Ishikawa (cell line): ENCODE data around the gene SLC22A17.

Experiments used
- CEBPB ChIP-seq: IDR thresholded peaks from 2 replicates; pipeline ENCODE4 v1.6.1; 2012
- CREB1 ChIP-seq: IDR thresholded peaks from 2 replicates; pipeline ENCODE4 v1.6.1; 2012; ENCODE audit warnings: low read depth
- EGR1 ChIP-seq: IDR thresholded peaks from 2 replicates; pipeline ENCODE4 v1.6.1; 2012
- EP300 ChIP-seq: IDR thresholded peaks from 2 replicates; pipeline ENCODE4 v1.6.1; 2012; ENCODE audit warnings: borderline replicate concordance
- FOXM1 ChIP-seq: IDR thresholded peaks from 2 replicates; pipeline ENCODE4 v1.6.1; 2012; ENCODE audit warnings: low read depth, borderline replicate concordance
- MAX ChIP-seq: IDR thresholded peaks from 2 replicates; pipeline ENCODE4 v1.6.1; 2012
- NFIC ChIP-seq: IDR thresholded peaks from 2 replicates; pipeline ENCODE4 v1.6.1; 2012
- RAD21 ChIP-seq: IDR thresholded peaks from 2 replicates; pipeline ENCODE4 v1.6.1; 2012; ENCODE audit warnings: low read depth
- TAF1 ChIP-seq: IDR thresholded peaks from 2 replicates; pipeline ENCODE4 v1.6.1; 2012; ENCODE audit warnings: low read depth, mild to moderate bottlenecking
- TEAD4 ChIP-seq: IDR thresholded peaks from 2 replicates; pipeline ENCODE4 v1.6.1; 2012
- YY1 ChIP-seq: IDR thresholded peaks from 2 replicates; pipeline ENCODE4 v1.6.1; 2012; ENCODE audit warnings: low read depth
- ZBTB7A ChIP-seq: IDR thresholded peaks from 2 replicates; pipeline ENCODE4 v1.6.1; 2012; ENCODE audit warnings: low read depth
- TF ChIP-seq, protein P1 (sequence below): IDR thresholded peaks from 2 replicates; pipeline ENCODE4 v1.6.1; 2012
- TF ChIP-seq, protein P2 (sequence below): IDR thresholded peaks from 2 replicates; pipeline ENCODE4 v1.6.1; 2012; ENCODE audit warnings: low read depth, mild to moderate bottlenecking

GRCh38 chr14:23358042-23358441 lies 5.4 kb upstream of the SLC22A17 start:
- TF ChIP-seq CEBPB = no peak
- TF ChIP-seq, protein P1, sequence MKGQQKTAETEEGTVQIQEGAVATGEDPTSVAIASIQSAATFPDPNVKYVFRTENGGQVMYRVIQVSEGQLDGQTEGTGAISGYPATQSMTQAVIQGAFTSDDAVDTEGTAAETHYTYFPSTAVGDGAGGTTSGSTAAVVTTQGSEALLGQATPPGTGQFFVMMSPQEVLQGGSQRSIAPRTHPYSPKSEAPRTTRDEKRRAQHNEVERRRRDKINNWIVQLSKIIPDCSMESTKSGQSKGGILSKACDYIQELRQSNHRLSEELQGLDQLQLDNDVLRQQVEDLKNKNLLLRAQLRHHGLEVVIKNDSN = no peak
- TF ChIP-seq CREB1 = no peak
- no peak for TF ChIP-seq YY1
- TF ChIP-seq EP300 = no peak
- no peak for TF ChIP-seq TAF1
- TF ChIP-seq FOXM1 = no peak
- TF ChIP-seq MAX = no peak
- TF ChIP-seq NFIC = no peak
- no peak for TF ChIP-seq EGR1
- TF ChIP-seq RAD21 = no peak
- TF ChIP-seq, protein P2, sequence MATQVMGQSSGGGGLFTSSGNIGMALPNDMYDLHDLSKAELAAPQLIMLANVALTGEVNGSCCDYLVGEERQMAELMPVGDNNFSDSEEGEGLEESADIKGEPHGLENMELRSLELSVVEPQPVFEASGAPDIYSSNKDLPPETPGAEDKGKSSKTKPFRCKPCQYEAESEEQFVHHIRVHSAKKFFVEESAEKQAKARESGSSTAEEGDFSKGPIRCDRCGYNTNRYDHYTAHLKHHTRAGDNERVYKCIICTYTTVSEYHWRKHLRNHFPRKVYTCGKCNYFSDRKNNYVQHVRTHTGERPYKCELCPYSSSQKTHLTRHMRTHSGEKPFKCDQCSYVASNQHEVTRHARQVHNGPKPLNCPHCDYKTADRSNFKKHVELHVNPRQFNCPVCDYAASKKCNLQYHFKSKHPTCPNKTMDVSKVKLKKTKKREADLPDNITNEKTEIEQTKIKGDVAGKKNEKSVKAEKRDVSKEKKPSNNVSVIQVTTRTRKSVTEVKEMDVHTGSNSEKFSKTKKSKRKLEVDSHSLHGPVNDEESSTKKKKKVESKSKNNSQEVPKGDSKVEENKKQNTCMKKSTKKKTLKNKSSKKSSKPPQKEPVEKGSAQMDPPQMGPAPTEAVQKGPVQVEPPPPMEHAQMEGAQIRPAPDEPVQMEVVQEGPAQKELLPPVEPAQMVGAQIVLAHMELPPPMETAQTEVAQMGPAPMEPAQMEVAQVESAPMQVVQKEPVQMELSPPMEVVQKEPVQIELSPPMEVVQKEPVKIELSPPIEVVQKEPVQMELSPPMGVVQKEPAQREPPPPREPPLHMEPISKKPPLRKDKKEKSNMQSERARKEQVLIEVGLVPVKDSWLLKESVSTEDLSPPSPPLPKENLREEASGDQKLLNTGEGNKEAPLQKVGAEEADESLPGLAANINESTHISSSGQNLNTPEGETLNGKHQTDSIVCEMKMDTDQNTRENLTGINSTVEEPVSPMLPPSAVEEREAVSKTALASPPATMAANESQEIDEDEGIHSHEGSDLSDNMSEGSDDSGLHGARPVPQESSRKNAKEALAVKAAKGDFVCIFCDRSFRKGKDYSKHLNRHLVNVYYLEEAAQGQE = no peak
- no peak for TF ChIP-seq TEAD4
- TF ChIP-seq ZBTB7A = no peak
